PFSK-1 (cell line): ENCODE measurements around the gene KCNG2.

Experiments
- FOXP2 ChIP-seq: optimal IDR thresholded peaks from 2 replicates; pipeline ENCODE3; 2011; ENCODE audit warnings: borderline replicate concordance, control low read depth, inconsistent platforms; ENCODE audit not compliant: insufficient read depth; ENCODE audit errors: extremely low read length, extremely low read depth
- POLR2AphosphoS5 ChIP-seq: IDR thresholded peaks from 2 replicates; pipeline ENCODE4 v1.6.1; 2012; ENCODE audit warnings: low read depth, mild to moderate bottlenecking, control low read depth, low read length, moderate library complexity
- REST ChIP-seq, 2 experiments: IDR thresholded peaks; 2 replicates each; pipeline versions ENCODE4 v1.6.1 to v1.8.0; 2011 to 2012; ENCODE audit warnings: low read depth in 2 of 2, low read length in 2 of 2, control low read depth in 1 of 2, inconsistent platforms in 1 of 2, mild to moderate bottlenecking in 1 of 2, moderate library complexity in 1 of 2; ENCODE audit not compliant: insufficient read depth in 1 of 2
- SIN3A ChIP-seq: IDR thresholded peaks from 2 replicates; pipeline ENCODE4 v1.6.1; 2012; ENCODE audit warnings: mild to moderate bottlenecking, low read length, moderate library complexity, borderline replicate concordance; ENCODE audit not compliant: insufficient read depth
- TAF1 ChIP-seq: IDR thresholded peaks from 2 replicates; pipeline ENCODE4 v1.6.1; 2012; ENCODE audit warnings: low read length, control low read depth, borderline replicate concordance; ENCODE audit not compliant: insufficient read depth

GRCh38 chr18:79799619-79800370 is 2.1 kb downstream of the KCNG2 start:
- TF ChIP-seq FOXP2 (no peak), POLR2AphosphoS5 (no peak), TAF1 (no peak), SIN3A (no peak), REST (IDR thresholded peaks at IDR 0.05; ENCODE audit: insufficient read depth in 1 of 2, low read depth in 2 of 2, low read length in 2 of 2) (no peak)
